Activated CD4-positive, alpha-beta T cell treated with anti-CD3 and anti-CD28 coated beads, Interleukin-2, amount 50 U/mL, for 1 hour (primary cell): Measurements from ENCODE around the gene SSR4.

Source experiments
- DNase-seq: peaks from one replicate; pipeline ENCODE4 v3.0.0-alpha.2; 2020

Gene SSR4

GRCh38 chrX:153831429-153832150 lies 37.1 kb downstream of the SSR4 start:
- no peak for DNase-seq

- no peak for DNase-seq
Measured at GRCh38 chrX:153832728-153833127, 38.3 kb downstream of the SSR4 start.

- DNase-seq = no peak
Measured at GRCh38 chrX:153836921-153837320, 42.5 kb downstream of the SSR4 start.

- DNase-seq = no peak
Measured at GRCh38 chrX:153844509-153845082, 50.1 kb downstream of the SSR4 start.

GRCh38 chrX:153845195-153845594 lies 50.7 kb downstream of the SSR4 start:
- DNase-seq = no peak

- no peak for DNase-seq
Measured at GRCh38 chrX:153845842-153846241, 51.4 kb downstream of the SSR4 start.
